CD14-positive monocyte (primary cell): ENCODE results near the gene DUSP11. TPM values are rescaled to one million over a fixed set of nuclear protein-coding genes. Genes with fewer than 3 reads are reported as not detected.

Experiments
- DNase-seq, 3 donors: peaks; one replicate each; pipeline ENCODE4 v3.0.0-alpha.2; 2011 to 2022
- H2AFZ ChIP-seq: 2 replicates; pipeline ENCODE4 v1.6.0; 2012; ENCODE audit warnings: mild to moderate bottlenecking, low read depth, low read length, inconsistent platforms; ENCODE audit not compliant: insufficient read depth, poor library complexity, severe bottlenecking
- H3K27ac ChIP-seq, 2 donors: 1 replicate in 1 of 2; 2 replicates in 1 of 2; pipeline ENCODE4 v1.5.1; 2012 to 2013; ENCODE audit warnings: low read length in 2 of 2, control low read depth in 1 of 2, inconsistent platforms in 1 of 2, low read depth in 1 of 2, mild to moderate bottlenecking in 1 of 2
- H3K27me3 ChIP-seq, 2 donors: one replicate each; pipeline versions ENCODE4 v1.6.0 to v1.6.1; 2011 to 2013; ENCODE audit warnings: low read length in 2 of 2; ENCODE audit not compliant: control insufficient read depth in 2 of 2, insufficient read depth in 2 of 2
- H3K36me3 ChIP-seq, 2 donors: replicated peaks in 1 of 2; 1 replicate in 1 of 2; 2 replicates in 1 of 2; pipeline versions ENCODE4 v1.5.1 to v1.6.1; 2012 to 2013; ENCODE audit warnings: low read length in 2 of 2, control low read depth in 1 of 2, inconsistent platforms in 1 of 2, mild to moderate bottlenecking in 1 of 2; ENCODE audit not compliant: insufficient read depth in 2 of 2, control insufficient read depth in 1 of 2
- H3K4me1 ChIP-seq, 2 donors: 1 replicate in 1 of 2; 2 replicates in 1 of 2; pipeline versions ENCODE4 v1.5.1 to v1.6.1; 2012 to 2013; ENCODE audit warnings: low read length in 2 of 2, control low read depth in 1 of 2, inconsistent platforms in 1 of 2, mild to moderate bottlenecking in 1 of 2, moderate library complexity in 1 of 2; ENCODE audit not compliant: insufficient read depth in 2 of 2, control insufficient read depth in 1 of 2
- H3K4me2 ChIP-seq: replicated peaks from 2 replicates; pipeline ENCODE3; 2012; ENCODE audit warnings: low read length, moderate library complexity, mild to moderate bottlenecking; ENCODE audit not compliant: poor library complexity, severe bottlenecking; ENCODE audit errors: extremely low read depth
- H3K4me3 ChIP-seq, 3 experiments: fragments of 200-600 bp in 1 of 3; sonication (generic) in 1 of 3; replicated peaks in 1 of 3; 1 replicate in 2 of 3; 2 replicates in 1 of 3; pipeline ENCODE4 v1.5.1; 2011 to 2013; ENCODE audit warnings: low read length in 3 of 3, mild to moderate bottlenecking in 3 of 3, control low read depth in 2 of 3, low read depth in 2 of 3, inconsistent platforms in 1 of 3, moderate library complexity in 1 of 3
- H3K79me2 ChIP-seq: 2 replicates; pipeline ENCODE4 v1.6.0; 2012; ENCODE audit warnings: mild to moderate bottlenecking, control low read depth, inconsistent platforms, low read length, moderate library complexity; ENCODE audit not compliant: insufficient read depth
- H3K9ac ChIP-seq: 2 replicates; pipeline ENCODE4 v1.6.0; 2017; ENCODE audit warnings: low read length, mild to moderate bottlenecking; ENCODE audit not compliant: insufficient read depth, poor library complexity, severe bottlenecking
- H3K9me3 ChIP-seq, 2 donors: replicated peaks in 1 of 2; 1 replicate in 1 of 2; 2 replicates in 1 of 2; pipeline versions ENCODE4 v1.5.1 to v1.6.1; 2012 to 2013; ENCODE audit warnings: low read length in 2 of 2, control low read depth in 1 of 2; ENCODE audit not compliant: control insufficient read depth in 1 of 2, insufficient read depth in 1 of 2
- H4K20me1 ChIP-seq: 2 replicates; pipeline ENCODE4 v1.6.0; 2012; ENCODE audit warnings: mild to moderate bottlenecking, low read length, control low read depth, moderate library complexity; ENCODE audit not compliant: insufficient read depth
- H3K27ac Mint-ChIP-seq, 7 donors: one replicate each; pipeline ENCODE4 v1.8.0; 2020; ENCODE audit warnings: mild to moderate bottlenecking in 7 of 7, mixed read lengths in 7 of 7, moderate library complexity in 6 of 7, inconsistent platforms in 2 of 7
- H3K27me3 Mint-ChIP-seq, 3 donors: one replicate each; pipeline ENCODE4 v1.8.0; 2021 to 2022; ENCODE audit warnings: low read depth in 3 of 3, mild to moderate bottlenecking in 3 of 3, mixed read lengths in 3 of 3, moderate library complexity in 3 of 3, inconsistent platforms in 1 of 3
- H3K36me3 Mint-ChIP-seq, 2 donors: one replicate each; pipeline ENCODE4 v1.8.0; 2020; ENCODE audit warnings: mixed read lengths in 2 of 2, inconsistent platforms in 1 of 2, mild to moderate bottlenecking in 1 of 2
- H3K4me1 Mint-ChIP-seq: one replicate; pipeline ENCODE4 v1.8.0; 2020; ENCODE audit warnings: mild to moderate bottlenecking, mixed read lengths
- H3K4me3 Mint-ChIP-seq, 2 donors: one replicate each; pipeline ENCODE4 v1.8.0; 2020; ENCODE audit warnings: mild to moderate bottlenecking in 2 of 2, mixed read lengths in 2 of 2, moderate library complexity in 1 of 2
- H3K9me3 Mint-ChIP-seq, 7 donors: one replicate each; pipeline ENCODE4 v1.8.0; 2020 to 2022; ENCODE audit warnings: mixed read lengths in 7 of 7, mild to moderate bottlenecking in 6 of 7, moderate library complexity in 6 of 7, inconsistent platforms in 2 of 7
- CTCF ChIP-seq: fragments of 200-600 bp; IDR thresholded peaks from one replicate; pipeline ENCODE4 v1.8.0; 2022; ENCODE audit warnings: antibody characterized with exemption, mild to moderate bottlenecking
- WGBS: methylation state at CpG from one replicate; pipeline ENCODE4 v1.1.5; 2013; ENCODE audit warnings: missing lambda C conversion rate; ENCODE audit not compliant: insufficient coverage; 5-methylcytosine and 5-hydroxymethylcytosine counted together
- intact Hi-C, 2 donors: fragments of 100-400 bp; cut with micrococcal nuclease; formaldehyde crosslinking; loops; one replicate each; pipeline versions ENCODE4 v1.15.0 to v1.15.1; 2023
- polyA plus RNA-seq, 3 donors: library from polyadenylated mRNA; depleted of rRNA in 1 of 3; unstranded in 2 of 3; stranded (reverse) in 1 of 3; fragments of 300-500 nt in 2 of 3; fragments of >200 nt in 1 of 3; fragmentation: Illumina TruSeq in 2 of 3; gene quantifications; 1 replicate in 2 of 3; 2 replicates in 1 of 3; pipeline ENCODE4 v1.2.3, GENCODE V29; 2012 to 2021

The DUSP11 gene
- polyA plus RNA-seq, 3 donors: 9.9 to 25.7 (median 23.1) TPM

DNA sequence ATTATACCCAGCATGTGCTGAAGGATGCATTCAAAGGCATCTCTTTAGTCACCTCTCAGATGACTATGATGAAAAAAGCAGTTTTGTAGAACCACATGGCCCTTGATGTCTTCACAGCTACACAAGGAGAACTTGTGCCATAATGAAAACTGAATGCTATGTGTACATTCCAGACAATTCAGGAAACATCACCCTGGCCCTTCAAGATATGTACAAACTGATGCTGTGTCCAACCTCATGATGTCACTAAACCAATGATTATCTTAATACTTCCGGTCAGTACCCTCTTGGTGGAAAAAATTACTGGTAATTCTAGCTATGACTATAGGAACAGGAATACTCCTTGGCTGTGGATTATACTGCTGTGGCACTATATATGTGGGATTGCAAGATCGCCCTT, 20.0 kb downstream of the DUSP11 start:
- WGBS: no CpG with 5 or more reads among the region's 2 CpGs
- Mint-ChIP-seq H3K4me1 (no peaks in the 10 kb centered on the region), H3K27ac (peak overlapping the region in 1 of 7 donors; percentile 42), H3K4me3 (no peak overlapping the region), H3K36me3 (peaks cover 80 to 92% of the 10 kb centered on the region in 2 donors), H3K9me3 (peaks cover 0 to 9% (median 3%) of the 10 kb centered on the region in 7 donors), H3K27me3 (no peaks in the 10 kb centered on the region)
- TF ChIP-seq CTCF: no peak
- DNase-seq: no peak
- H3K27me3 ChIP-seq: no peaks in the 10 kb centered on the region
- H3K4me3 ChIP-seq: no peak overlapping the region
- no peaks in the 10 kb centered on the region for H3K9me3 ChIP-seq
- H3K79me2 ChIP-seq: no peaks in the 10 kb centered on the region
- no peak overlapping the region for H3K4me2 ChIP-seq
- H3K27ac ChIP-seq: no peak overlapping the region
- peaks cover 75 to 96% of the 10 kb centered on the region in 2 donors for H3K36me3 ChIP-seq
- H3K9ac ChIP-seq: no peak overlapping the region
- H3K4me1 ChIP-seq: no peaks in the 10 kb centered on the region
- H4K20me1 ChIP-seq: no peaks in the 10 kb centered on the region
- intact Hi-C loops: no loop called here
- no peak overlapping the region for H2AFZ ChIP-seq

DNA sequence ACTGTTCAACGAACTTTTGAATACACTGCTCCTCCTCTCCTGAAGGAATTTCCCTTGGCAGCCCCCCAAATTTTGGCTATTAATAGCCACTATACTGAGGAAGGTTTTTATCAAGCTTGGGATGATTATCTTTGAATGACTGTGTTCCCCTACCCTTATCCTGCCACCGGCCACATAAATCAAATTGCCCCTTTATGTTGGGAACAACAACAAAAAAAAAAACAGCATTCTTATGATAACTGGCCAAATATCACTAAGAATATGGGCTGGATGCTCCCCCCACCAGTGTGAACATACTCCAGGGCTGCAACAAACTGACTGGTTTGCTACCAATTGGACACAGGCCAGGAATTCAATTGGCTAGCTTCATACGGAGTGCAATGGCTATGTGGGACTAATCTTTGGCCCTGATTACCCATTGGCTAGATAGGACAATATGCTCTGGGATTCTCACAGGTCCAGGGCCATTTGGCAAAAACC, 20.6 kb downstream of the DUSP11 start:
- H3K27ac ChIP-seq: no peak overlapping the region
- Mint-ChIP-seq H3K27ac (peak overlapping the region in 1 of 7 donors; percentile 30), H3K9me3 (peaks cover 4 to 14% (median 7%) of the 10 kb centered on the region in 7 donors), H3K36me3 (peaks cover 80 to 92% of the 10 kb centered on the region in 2 donors), H3K27me3 (no peaks in the 10 kb centered on the region), H3K4me3 (no peak overlapping the region), H3K4me1 (no peaks in the 10 kb centered on the region)
- TF ChIP-seq CTCF: no peak
- WGBS: 86% methylated on average over 1 of the region's 3 CpGs
- peaks cover 0 to 3% of the 10 kb centered on the region in 2 donors for H3K9me3 ChIP-seq
- no peak for DNase-seq
- H3K4me3 ChIP-seq: no peak overlapping the region
- peaks cover 69 to 96% of the 10 kb centered on the region in 2 donors for H3K36me3 ChIP-seq
- no peak overlapping the region for H2AFZ ChIP-seq
- intact Hi-C loops: no loop called here
- H3K9ac ChIP-seq: no peak overlapping the region
- no peaks in the 10 kb centered on the region for H4K20me1 ChIP-seq
- no peaks in the 10 kb centered on the region for H3K79me2 ChIP-seq
- H3K4me2 ChIP-seq: no peak overlapping the region
- H3K27me3 ChIP-seq: no peaks in the 10 kb centered on the region
- H3K4me1 ChIP-seq: no peaks in the 10 kb centered on the region
